Measurements from ENCODE around the gene CAMTA1. TPM values are rescaled to one million over a fixed set of nuclear protein-coding genes. Genes with fewer than 3 reads are reported as not detected.
"Not testable (repeated sequence)": the region's sequence is repeated elsewhere in the genome, so short reads cannot be mapped to it uniquely, and the experiment has no call there.

CAMTA1 gene
- total RNA-seq, 6 donors from 2014 or later = 38.8 to 74.0 (median 46.1) TPM

DNA sequence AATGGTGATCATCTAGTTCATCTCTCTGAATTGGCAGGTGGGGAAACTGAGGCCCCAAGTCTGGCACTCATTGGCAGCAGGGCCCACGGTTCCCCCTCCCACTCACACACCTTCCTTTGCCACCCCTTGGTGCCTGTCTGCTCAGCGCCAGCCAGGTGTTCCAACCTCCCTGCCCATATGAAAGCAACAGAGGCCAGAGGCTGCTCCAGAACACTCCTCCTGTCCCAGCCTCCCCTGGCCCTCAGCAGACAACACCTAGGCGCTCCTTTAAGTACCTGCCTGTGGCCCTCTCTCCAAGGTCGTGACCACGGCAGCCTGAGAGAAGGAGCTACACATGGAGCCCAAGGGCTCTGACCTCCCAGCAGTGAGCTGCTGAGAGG is 623.5 kb downstream of the CAMTA1 start:
- no peak for ATAC-seq (ENCODE audit: low FRiP score in 2 of 2)
- DNase-seq = peak in 1 of 2 donors; percentile 13

DNA sequence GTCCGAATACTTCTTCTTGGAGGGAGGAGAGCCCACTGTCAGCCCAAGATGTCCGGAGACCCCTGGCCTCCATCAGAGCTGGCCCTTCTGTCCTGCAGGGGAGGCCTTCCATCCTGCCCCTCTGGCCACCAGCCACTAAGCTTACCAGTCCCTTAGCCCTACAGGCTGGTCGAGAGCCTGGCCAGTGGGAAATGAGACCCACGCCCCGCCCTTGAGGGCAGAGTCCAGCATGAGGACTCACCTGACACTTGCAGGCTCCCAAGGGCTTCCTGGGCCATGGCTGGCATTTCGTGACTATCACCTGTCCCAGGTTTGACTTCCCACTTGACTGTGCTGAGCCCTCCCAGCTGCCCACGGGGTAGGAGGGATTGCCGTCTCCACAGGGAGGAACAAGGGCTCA is 624.0 kb downstream of the CAMTA1 start:
- Histone ChIP-seq H3K9me3 (no peaks in the 10 kb centered on the region), H3K4me3 (no peak overlapping the region), H3K4me1 (no peaks in the 10 kb centered on the region), H3K27me3 (no peaks in the 10 kb centered on the region), H3K36me3 (no peaks in the 10 kb centered on the region), H3K27ac (no peak overlapping the region)
- TF ChIP-seq POLR2A (IDR thresholded peaks at IDR 0.05) (no peak), POLR2AphosphoS5 (IDR thresholded peaks at IDR 0.05) (no peak), EP300 (IDR thresholded peaks at IDR 0.05) (no peak)
- TF ChIP-seq, protein P1, sequence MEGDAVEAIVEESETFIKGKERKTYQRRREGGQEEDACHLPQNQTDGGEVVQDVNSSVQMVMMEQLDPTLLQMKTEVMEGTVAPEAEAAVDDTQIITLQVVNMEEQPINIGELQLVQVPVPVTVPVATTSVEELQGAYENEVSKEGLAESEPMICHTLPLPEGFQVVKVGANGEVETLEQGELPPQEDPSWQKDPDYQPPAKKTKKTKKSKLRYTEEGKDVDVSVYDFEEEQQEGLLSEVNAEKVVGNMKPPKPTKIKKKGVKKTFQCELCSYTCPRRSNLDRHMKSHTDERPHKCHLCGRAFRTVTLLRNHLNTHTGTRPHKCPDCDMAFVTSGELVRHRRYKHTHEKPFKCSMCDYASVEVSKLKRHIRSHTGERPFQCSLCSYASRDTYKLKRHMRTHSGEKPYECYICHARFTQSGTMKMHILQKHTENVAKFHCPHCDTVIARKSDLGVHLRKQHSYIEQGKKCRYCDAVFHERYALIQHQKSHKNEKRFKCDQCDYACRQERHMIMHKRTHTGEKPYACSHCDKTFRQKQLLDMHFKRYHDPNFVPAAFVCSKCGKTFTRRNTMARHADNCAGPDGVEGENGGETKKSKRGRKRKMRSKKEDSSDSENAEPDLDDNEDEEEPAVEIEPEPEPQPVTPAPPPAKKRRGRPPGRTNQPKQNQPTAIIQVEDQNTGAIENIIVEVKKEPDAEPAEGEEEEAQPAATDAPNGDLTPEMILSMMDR (IDR thresholded peaks at IDR 0.05) = no peak
- 96 to 100% methylated on average over 1 to 8 of the region's 8 CpGs for WGBS, 2 donors
- peak in 1 of 2 donors; percentile 13 for DNase-seq
- peak in 1 of 2 donors; percentile 31 for ATAC-seq (ENCODE audit: low FRiP score in 2 of 2)

More for the DNA sequence above, 623.5 kb downstream of the CAMTA1 start:
- no peak overlapping the region for H3K27ac ChIP-seq
- no peaks in the 10 kb centered on the region for H3K4me1 ChIP-seq
- H3K36me3 ChIP-seq = no peaks in the 10 kb centered on the region
- H3K9me3 ChIP-seq = no peaks in the 10 kb centered on the region
- 87 to 93% methylated on average over 5 of the region's 5 CpGs for WGBS, 2 donors
- TF ChIP-seq EP300 (IDR thresholded peaks at IDR 0.05) (no peak), POLR2A (IDR thresholded peaks at IDR 0.05) (no peak), POLR2AphosphoS5 (IDR thresholded peaks at IDR 0.05) (no peak)
- TF ChIP-seq, protein P1 (IDR thresholded peaks at IDR 0.05) = no peak
- no peaks in the 10 kb centered on the region for H3K27me3 ChIP-seq
- H3K4me3 ChIP-seq = no peak overlapping the region

DNA sequence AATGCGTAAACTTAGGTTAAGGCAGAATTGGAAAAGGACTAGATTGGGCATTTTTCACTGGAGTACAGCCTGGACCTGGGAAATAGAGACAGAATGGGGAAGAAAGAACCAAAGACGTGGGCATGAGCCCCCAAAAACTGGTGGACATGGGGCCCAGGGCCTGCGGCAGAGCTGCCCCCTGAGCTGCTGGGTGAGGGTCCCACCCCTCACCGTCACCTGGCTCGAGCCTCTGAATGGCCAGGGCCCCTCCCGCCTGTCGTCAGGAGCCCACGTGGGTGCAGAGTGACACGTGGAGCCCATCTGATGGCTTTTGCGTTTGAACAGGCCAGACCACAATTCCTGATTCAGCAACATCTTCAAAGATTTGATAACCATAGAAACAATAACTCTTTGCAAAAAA is 624.9 kb downstream of the CAMTA1 start:
- Histone ChIP-seq H3K9me3 (no peaks in the 10 kb centered on the region), H3K27me3 (no peaks in the 10 kb centered on the region), H3K4me3 (no peak overlapping the region), H3K27ac (no peak overlapping the region), H3K4me1 (no peaks in the 10 kb centered on the region), H3K36me3 (no peaks in the 10 kb centered on the region)
- peak; percentile 12 to 40 for DNase-seq
- WGBS, 2 donors = 69 to 73% methylated on average over 4 to 10 of the region's 10 CpGs
- ATAC-seq (ENCODE audit: low FRiP score in 2 of 2) = no peak
- TF ChIP-seq, protein P1 (IDR thresholded peaks at IDR 0.05) = no peak
- TF ChIP-seq POLR2A (IDR thresholded peaks at IDR 0.05) (no peak), POLR2AphosphoS5 (IDR thresholded peaks at IDR 0.05) (no peak), EP300 (IDR thresholded peaks at IDR 0.05) (no peak)

DNA sequence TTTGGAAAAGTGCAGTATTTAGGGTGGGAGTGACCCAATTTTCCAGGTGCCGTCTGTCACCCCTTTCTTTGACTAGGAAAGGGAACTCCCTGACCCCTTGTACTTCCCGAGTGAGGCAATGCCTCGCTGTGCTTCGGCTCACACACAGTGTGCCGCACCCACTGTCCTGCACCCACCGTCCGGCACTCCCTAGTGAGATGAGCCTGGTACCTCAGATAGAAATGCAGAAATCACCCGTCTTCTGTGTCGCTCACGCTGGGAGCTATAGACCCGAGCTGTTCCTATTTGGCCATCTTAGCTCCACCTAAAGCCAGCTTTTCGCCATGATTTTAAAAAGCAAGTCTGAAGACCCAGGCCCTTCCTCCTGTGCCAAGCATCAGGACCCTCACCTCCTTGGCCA is 632.4 kb downstream of the CAMTA1 start:
- H3K27ac ChIP-seq; H3K27me3 ChIP-seq; H3K4me3 ChIP-seq; H3K9me3 ChIP-seq; ATAC-seq (ENCODE audit: low FRiP score in 2 of 2); H3K36me3 ChIP-seq; DNase-seq; H3K4me1 ChIP-seq: not testable (repeated sequence)
- 87 to 89% methylated on average over 11 to 12 of the region's 12 CpGs for WGBS, 2 donors

DNA sequence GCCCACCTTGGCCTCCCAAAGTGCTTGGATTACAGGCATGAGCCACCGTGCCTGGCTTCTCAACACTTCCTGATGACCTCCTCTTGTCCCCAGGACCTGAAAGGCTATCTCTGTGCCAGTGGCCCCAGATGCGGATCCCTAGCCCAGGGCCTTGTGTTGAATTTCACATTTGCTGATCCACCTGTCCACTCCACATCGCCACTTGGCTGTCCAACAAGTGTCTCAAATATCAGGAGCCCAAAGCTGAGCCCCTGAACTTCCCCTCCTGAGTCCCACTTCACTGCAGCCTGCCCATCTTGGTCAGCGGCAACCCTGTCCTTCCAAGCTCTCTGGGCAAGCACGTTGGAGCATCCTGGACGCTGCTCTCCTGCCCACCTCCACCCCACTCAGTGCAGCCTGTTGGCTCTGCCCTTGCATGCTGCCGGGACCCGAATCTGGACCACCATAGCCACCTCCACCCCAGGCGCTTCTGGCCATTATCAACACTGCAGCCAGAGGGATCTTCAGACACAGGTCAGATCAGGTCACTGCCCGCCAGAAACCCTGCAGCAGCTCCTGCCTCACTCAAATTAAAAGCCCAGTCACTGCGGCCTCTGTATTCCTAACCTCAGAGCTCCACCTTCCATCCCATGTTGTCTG is 633.3 kb downstream of the CAMTA1 start:
- no peaks in the 10 kb centered on the region for H3K36me3 ChIP-seq
- H3K9me3 ChIP-seq = peaks cover 0 to 5% (median 0%) of the 10 kb centered on the region in 4 donors
- WGBS, 2 donors = 82 to 83% methylated on average over 10 of the region's 11 CpGs
- no peak overlapping the region for H3K27ac ChIP-seq
- no peak for ATAC-seq (ENCODE audit: low FRiP score in 2 of 2)
- H3K4me1 ChIP-seq = no peaks in the 10 kb centered on the region
- peak in 1 of 2 donors; percentile 17 for DNase-seq
- H3K27me3 ChIP-seq = no peaks in the 10 kb centered on the region
- TF ChIP-seq EP300 (IDR thresholded peaks at IDR 0.05) = no peak
- TF ChIP-seq POLR2AphosphoS5 (IDR thresholded peaks at IDR 0.05) = no peak
- TF ChIP-seq POLR2A (IDR thresholded peaks at IDR 0.05) = no peak
- TF ChIP-seq, protein P1 (IDR thresholded peaks at IDR 0.05) = no peak
- no peak overlapping the region for H3K4me3 ChIP-seq

Measured in upper lobe of left lung (tissue), 6 donors.